H1 (cell line): ENCODE results near the gene LGALS4.

ENCODE experiments used
- CREB1 ChIP-seq: IDR thresholded peaks from 2 replicates; pipeline ENCODE4 v1.6.1; 2012; ENCODE audit warnings: inconsistent platforms
- CTCF ChIP-seq, 3 experiments: IDR thresholded peaks; 1 replicate in 2 of 3; 2 replicates in 1 of 3; pipeline versions ENCODE4 v1.5.1 to v1.6.1; 2011; ENCODE audit warnings: low read length in 3 of 3, mild to moderate bottlenecking in 3 of 3, inconsistent platforms in 2 of 3, low read depth in 1 of 3, moderate library complexity in 1 of 3; ENCODE audit not compliant: insufficient read depth in 1 of 3; ENCODE audit errors: control extremely low read depth in 1 of 3
- EGR1 ChIP-seq: IDR thresholded peaks from 2 replicates; pipeline ENCODE4 v1.6.1; 2011; ENCODE audit warnings: low read depth, low read length, borderline replicate concordance
- EP300 ChIP-seq, 2 experiments: IDR thresholded peaks; 1 replicate in 1 of 2; 2 replicates in 1 of 2; pipeline ENCODE4 v1.6.1; 2011 to 2012; ENCODE audit warnings: low read depth in 2 of 2, low read length in 2 of 2, mild to moderate bottlenecking in 2 of 2, borderline replicate concordance in 1 of 2, inconsistent platforms in 1 of 2, moderate library complexity in 1 of 2
- FOSL1 ChIP-seq: IDR thresholded peaks from 2 replicates; pipeline ENCODE4 v1.6.1; 2011; ENCODE audit warnings: mild to moderate bottlenecking, low read depth, low read length, moderate library complexity; ENCODE audit not compliant: insufficient read depth
- GTF2F1 ChIP-seq: IDR thresholded peaks from 2 replicates; pipeline ENCODE4 v1.6.1; 2012; ENCODE audit warnings: low read depth, low read length, improper control_type of control experiment, borderline replicate concordance
- HDAC2 ChIP-seq, 2 experiments: fragments of 300-600 bp in 1 of 2; sonication (generic) in 1 of 2; IDR thresholded peaks; 2 replicates each; pipeline ENCODE4 v1.6.1; 2011 to 2012; ENCODE audit warnings: low read depth in 2 of 2, low read length in 2 of 2, mild to moderate bottlenecking in 2 of 2, moderate library complexity in 2 of 2, borderline replicate concordance in 1 of 2, inconsistent platforms in 1 of 2
- POLR2A ChIP-seq, 2 experiments: IDR thresholded peaks; 1 replicate in 1 of 2; 2 replicates in 1 of 2; pipeline ENCODE4 v1.6.1; 2011; ENCODE audit warnings: low read depth in 2 of 2, low read length in 2 of 2, mild to moderate bottlenecking in 2 of 2; ENCODE audit errors: control extremely low read depth in 1 of 2
- POLR2AphosphoS5 ChIP-seq: IDR thresholded peaks from 2 replicates; pipeline ENCODE4 v1.6.1; 2011; ENCODE audit warnings: low read depth, low read length
- SP2 ChIP-seq: IDR thresholded peaks from 2 replicates; pipeline ENCODE4 v1.6.1; 2012; ENCODE audit warnings: mild to moderate bottlenecking, low read length, inconsistent platforms
- SP4 ChIP-seq: IDR thresholded peaks from 2 replicates; pipeline ENCODE4 v1.6.1; 2012; ENCODE audit warnings: low read length, inconsistent platforms
- TAF1 ChIP-seq: IDR thresholded peaks from 2 replicates; pipeline ENCODE4 v1.6.1; 2011; ENCODE audit warnings: mild to moderate bottlenecking, low read depth, low read length
- YY1 ChIP-seq: IDR thresholded peaks from 2 replicates; pipeline ENCODE4 v1.6.1; 2011; ENCODE audit warnings: low read depth, mild to moderate bottlenecking, low read length

GRCh38 chr19:38793671-38794070 lies 19.1 kb downstream of the LGALS4 start:
- TF ChIP-seq CREB1 (no peak), POLR2AphosphoS5 (no peak), CTCF (IDR thresholded peaks at IDR 0.05; ENCODE audit: control extremely low read depth in 1 of 3, insufficient read depth in 1 of 3, low read depth in 1 of 3, low read length in 3 of 3) (no peak), GTF2F1 (no peak), YY1 (no peak), POLR2A (IDR thresholded peaks at IDR 0.05; ENCODE audit: control extremely low read depth in 1 of 2, low read depth in 2 of 2, low read length in 2 of 2) (no peak), EGR1 (no peak), SP4 (no peak), HDAC2 (IDR thresholded peaks at IDR 0.05; ENCODE audit: borderline replicate concordance in 1 of 2, low read depth in 2 of 2, low read length in 2 of 2) (no peak), EP300 (IDR thresholded peaks at IDR 0.05; ENCODE audit: borderline replicate concordance in 1 of 2, low read depth in 2 of 2, low read length in 2 of 2) (no peak), TAF1 (no peak), SP2 (no peak), FOSL1 (no peak)
